Measurements from ENCODE around the gene FAM20B.

DNA sequence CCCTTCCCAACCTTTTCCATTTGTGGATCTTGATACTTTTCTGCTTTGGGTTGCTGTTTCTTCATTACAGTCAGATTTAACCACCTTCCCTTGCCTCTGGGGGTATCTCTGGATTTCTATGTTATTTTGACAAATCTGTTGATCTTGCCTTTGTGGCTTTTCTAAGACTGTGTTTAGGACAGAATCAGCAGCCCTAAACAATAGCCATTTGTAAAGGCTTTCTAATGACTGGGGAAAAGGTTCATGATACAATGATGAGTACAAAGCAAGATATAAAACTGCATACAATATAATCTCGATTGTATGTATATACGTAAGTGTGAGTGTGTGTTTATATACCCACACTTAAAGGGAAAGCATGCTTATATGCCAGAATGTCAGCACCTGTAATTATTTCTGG lies 27.8 kb downstream of the FAM20B start:
- TF ChIP-seq, protein P1, sequence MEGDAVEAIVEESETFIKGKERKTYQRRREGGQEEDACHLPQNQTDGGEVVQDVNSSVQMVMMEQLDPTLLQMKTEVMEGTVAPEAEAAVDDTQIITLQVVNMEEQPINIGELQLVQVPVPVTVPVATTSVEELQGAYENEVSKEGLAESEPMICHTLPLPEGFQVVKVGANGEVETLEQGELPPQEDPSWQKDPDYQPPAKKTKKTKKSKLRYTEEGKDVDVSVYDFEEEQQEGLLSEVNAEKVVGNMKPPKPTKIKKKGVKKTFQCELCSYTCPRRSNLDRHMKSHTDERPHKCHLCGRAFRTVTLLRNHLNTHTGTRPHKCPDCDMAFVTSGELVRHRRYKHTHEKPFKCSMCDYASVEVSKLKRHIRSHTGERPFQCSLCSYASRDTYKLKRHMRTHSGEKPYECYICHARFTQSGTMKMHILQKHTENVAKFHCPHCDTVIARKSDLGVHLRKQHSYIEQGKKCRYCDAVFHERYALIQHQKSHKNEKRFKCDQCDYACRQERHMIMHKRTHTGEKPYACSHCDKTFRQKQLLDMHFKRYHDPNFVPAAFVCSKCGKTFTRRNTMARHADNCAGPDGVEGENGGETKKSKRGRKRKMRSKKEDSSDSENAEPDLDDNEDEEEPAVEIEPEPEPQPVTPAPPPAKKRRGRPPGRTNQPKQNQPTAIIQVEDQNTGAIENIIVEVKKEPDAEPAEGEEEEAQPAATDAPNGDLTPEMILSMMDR (IDR thresholded peaks at IDR 0.05) = no peak
- no peak for TF ChIP-seq POLR2A (IDR thresholded peaks at IDR 0.05)
